HCT116 (cell line): ENCODE results near the gene BICD1. TPM values are rescaled to one million over a fixed set of nuclear protein-coding genes. Genes with fewer than 3 reads are reported as not detected.

ENCODE experiments used
- ATAC-seq: fragments of 200-7000 bp; cut with Tn5 transposase; 2 replicates; pipeline ENCODE4 v1.9.1; 2020; ENCODE audit warnings: mild to moderate bottlenecking, moderate library complexity
- BruUV-seq: library from RNA; stranded (reverse); fragments of 400-500 nt; replicated peaks from 2 replicates; lab custom pipeline; 2021; lab: Mats Ljungman, UMichigan
- CTCF ChIA-PET: fragments of 300-600 bp; sonication (Branson Sonifier 250); formaldehyde crosslinking; loops from one replicate; lab custom pipeline; 2021; ENCODE audit warnings: antibody characterized with exemption; lab: Charles Lee
- POLR2A ChIA-PET: fragments of 300-600, 350-600 bp; sonication (Branson Sonifier 250); formaldehyde crosslinking; loops from one replicate; lab custom pipeline; 2021; ENCODE audit warnings: antibody characterized with exemption; lab: Charles Lee
- RAD21 ChIA-PET, 2 experiments: fragments of 300-600 bp; sonication (Branson Sonifier 250); formaldehyde crosslinking; loops; one replicate each; lab custom pipeline; 2023; ENCODE audit warnings: low total read pairs in 2 of 2; ENCODE audit not compliant: uncharacterized antibody in 2 of 2, unreplicated experiment in 2 of 2, low non-redundant PET in 1 of 2; lab: Charles Lee
- DNase-seq: peaks from one replicate; pipeline ENCODE4 v3.0.0-alpha.2; 2010; ENCODE audit warnings: low read depth, low spot score
- H2AFZ ChIP-seq: fragments of 200-600 bp; shearing (Covaris generic), sonication (generic); 2 replicates; pipeline ENCODE4 v1.6.1; 2017; ENCODE audit warnings: low read depth, mixed run types, mixed read lengths, antibody characterized with exemption, low read length; ENCODE audit not compliant: poor library complexity, severe bottlenecking
- H3K27ac ChIP-seq: 2 replicates; pipeline ENCODE4 v1.5.1; 2012; ENCODE audit warnings: low read depth, low read length
- H3K27me3 ChIP-seq: fragments of 200-600 bp; sonication (generic); 2 replicates; pipeline ENCODE4 v1.6.1; 2016; ENCODE audit warnings: mixed run types, low read length, mixed read lengths; ENCODE audit not compliant: insufficient read depth
- H3K36me3 ChIP-seq, 2 experiments: fragments of 200-500 bp in 1 of 2; fragments of 200-600 bp in 1 of 2; sonication (Bioruptor generic) in 1 of 2; sonication (generic) in 1 of 2; 2 replicates each; pipeline versions ENCODE4 v1.5.1 to v1.6.1; 2014 to 2016; ENCODE audit warnings: low read length in 2 of 2, inconsistent platforms in 1 of 2, mixed read lengths in 1 of 2, mixed run types in 1 of 2; ENCODE audit not compliant: insufficient read depth in 2 of 2, control insufficient read depth in 1 of 2
- H3K4me1 ChIP-seq, 2 experiments: fragments of 200-600 bp in 1 of 2; sonication (generic) in 1 of 2; 2 replicates each; pipeline versions ENCODE4 v1.5.1 to v1.6.1; 2012 to 2017; ENCODE audit warnings: low read length in 2 of 2, inconsistent platforms in 1 of 2, mild to moderate bottlenecking in 1 of 2, mixed read lengths in 1 of 2, mixed run types in 1 of 2, moderate library complexity in 1 of 2; ENCODE audit not compliant: insufficient read depth in 2 of 2, control insufficient read depth in 1 of 2
- H3K4me2 ChIP-seq: fragments of 200-600 bp; sonication (generic); 2 replicates; pipeline ENCODE4 v1.6.1; 2017; ENCODE audit warnings: mixed run types, low read length, mixed read lengths
- H3K4me3 ChIP-seq, 2 experiments: fragments of 200-600 bp in 1 of 2; sonication (generic) in 1 of 2; replicated peaks in 1 of 2; 2 replicates each; pipeline ENCODE4 v1.5.1; 2011 to 2016; ENCODE audit warnings: low read length in 2 of 2, control low read depth in 1 of 2, low read depth in 1 of 2, mild to moderate bottlenecking in 1 of 2, mixed read lengths in 1 of 2, mixed run types in 1 of 2
- H3K79me2 ChIP-seq: fragments of 200-600 bp; sonication (generic); 2 replicates; pipeline ENCODE4 v1.6.1; 2017; ENCODE audit warnings: mild to moderate bottlenecking, mixed run types, low read length, moderate library complexity, mixed read lengths; ENCODE audit not compliant: insufficient read depth
- H3K9ac ChIP-seq: fragments of 200-600 bp; sonication (generic); 2 replicates; pipeline ENCODE4 v1.6.1; 2016; ENCODE audit warnings: low read length, mixed read lengths
- H3K9me2 ChIP-seq: fragments of 200-600 bp; sonication (generic), shearing (Covaris generic); 2 replicates; pipeline ENCODE4 v1.6.1; 2017; ENCODE audit warnings: mixed run types, mild to moderate bottlenecking, moderate library complexity; ENCODE audit not compliant: insufficient read depth
- H3K9me3 ChIP-seq, 2 experiments: fragments of 200-500 bp in 1 of 2; fragments of 200-600 bp in 1 of 2; sonication (Bioruptor generic) in 1 of 2; sonication (generic) in 1 of 2; 2 replicates each; pipeline ENCODE4 v1.6.1; 2014 to 2017; ENCODE audit warnings: low read length in 2 of 2, mixed read lengths in 2 of 2, inconsistent platforms in 1 of 2, low read depth in 1 of 2, mild to moderate bottlenecking in 1 of 2, mixed run types in 1 of 2, moderate library complexity in 1 of 2; ENCODE audit not compliant: control insufficient read depth in 1 of 2, insufficient read depth in 1 of 2
- H4K20me1 ChIP-seq: fragments of 200-600 bp; sonication (generic), shearing (Covaris generic); 2 replicates; pipeline ENCODE4 v1.6.1; 2017; ENCODE audit warnings: mixed run types, mild to moderate bottlenecking, moderate library complexity; ENCODE audit not compliant: insufficient read depth
- CBX3 ChIP-seq: IDR thresholded peaks from 2 replicates; pipeline ENCODE4 v1.6.1; 2012; ENCODE audit warnings: low read depth
- CEBPB ChIP-seq: IDR thresholded peaks from 2 replicates; pipeline ENCODE4 v1.6.1; 2012; ENCODE audit warnings: low read depth
- EGR1 ChIP-seq: IDR thresholded peaks from 2 replicates; pipeline ENCODE4 v1.6.1; 2012; ENCODE audit warnings: low read depth
- ELF1 ChIP-seq: IDR thresholded peaks from 2 replicates; pipeline ENCODE4 v1.6.1; 2012; ENCODE audit warnings: low read depth, borderline replicate concordance
- EZH2 ChIP-seq: fragments of 200-600 bp; sonication (generic); IDR thresholded peaks from 2 replicates; pipeline ENCODE4 v1.6.1; 2017; ENCODE audit warnings: antibody characterized with exemption, mixed run types
- EZH2phosphoT487 ChIP-seq: fragments of 200-600 bp; IDR thresholded peaks from 2 replicates; pipeline ENCODE4 v1.6.1; 2018; ENCODE audit warnings: antibody characterized with exemption, borderline replicate concordance
- FOSL1 ChIP-seq: IDR thresholded peaks from 2 replicates; pipeline ENCODE4 v1.6.1; 2012; ENCODE audit warnings: low read depth
- JUND ChIP-seq: IDR thresholded peaks from 2 replicates; pipeline ENCODE4 v1.6.1; 2012
- MAX ChIP-seq: IDR thresholded peaks from 2 replicates; pipeline ENCODE4 v1.6.1; 2012
- RAD21 ChIP-seq: IDR thresholded peaks from 2 replicates; pipeline ENCODE4 v1.6.1; 2012; ENCODE audit warnings: low read depth, mild to moderate bottlenecking
- SP1 ChIP-seq: IDR thresholded peaks from 2 replicates; pipeline ENCODE4 v1.6.1; 2012; ENCODE audit warnings: low read depth
- SRF ChIP-seq: IDR thresholded peaks from 2 replicates; pipeline ENCODE4 v1.6.1; 2012; ENCODE audit warnings: low read depth
- TCF7L2 ChIP-seq: IDR thresholded peaks from 2 replicates; pipeline ENCODE4 v1.7.0; 2011; ENCODE audit warnings: borderline replicate concordance, inconsistent platforms; ENCODE audit not compliant: insufficient read depth, insufficient read length; ENCODE audit errors: extremely low read depth
- YY1 ChIP-seq: IDR thresholded peaks from 2 replicates; pipeline ENCODE4 v1.6.1; 2011; ENCODE audit warnings: low read length, low read depth, moderate library complexity, mild to moderate bottlenecking; ENCODE audit not compliant: insufficient replicate concordance; ENCODE audit errors: extremely low read depth
- ZBTB33 ChIP-seq: IDR thresholded peaks from 2 replicates; pipeline ENCODE4 v1.6.1; 2011; ENCODE audit warnings: mild to moderate bottlenecking, low read length, moderate library complexity; ENCODE audit not compliant: insufficient replicate concordance; ENCODE audit errors: extremely low read depth
- intact Hi-C: fragments of 100-400 bp; cut with micrococcal nuclease; formaldehyde crosslinking; loops from 2 replicates; pipeline ENCODE4 v1.10.0; 2022
- total RNA-seq: library from RNA; stranded (reverse); gene quantifications from one replicate; pipeline ENCODE4 v1.2.1, GENCODE V29; 2021; ENCODE audit not compliant: unreplicated experiment

Gene BICD1
- total RNA-seq, 1 experiment from 2014 or later: 32.5 TPM

GRCh38 chr12:32102234-32102633, 4.4 kb upstream of the BICD1 start:
- H3K9me2 ChIP-seq: no peaks in the 10 kb centered on the region
- no peak for ATAC-seq
- POLR2A ChIA-PET: no interaction called here
- H3K36me3 ChIP-seq: no peaks in the 10 kb centered on the region
- H3K9me3 ChIP-seq: no peaks in the 10 kb centered on the region
- H2AFZ ChIP-seq: no peak overlapping the region
- H3K27me3 ChIP-seq: no peaks in the 10 kb centered on the region
- intact Hi-C loops: no loop called here
- H3K27ac ChIP-seq: no peak overlapping the region
- no peak overlapping the region for H3K4me3 ChIP-seq
- H4K20me1 ChIP-seq: no peaks in the 10 kb centered on the region
- peaks cover 3 to 6% of the 10 kb centered on the region in 2 experiments; a peak in 3 of 4 replicates for H3K4me1 ChIP-seq
- TF ChIP-seq EZH2: no peak
- TF ChIP-seq MAX: no peak
- TF ChIP-seq EZH2phosphoT487: no peak
- TF ChIP-seq SRF: no peak
- TF ChIP-seq, all 23 proteins: peak for 0
- H3K9ac ChIP-seq: no peak overlapping the region
- DNase-seq: no peak
- no TSS peak for BruUV-seq
- peaks cover 3% of the 10 kb centered on the region for H3K79me2 ChIP-seq
- ChIA-PET RAD21 (no interaction called here), CTCF (no interaction called here)
- no peak overlapping the region for H3K4me2 ChIP-seq

- peaks cover 12 to 22% of the 10 kb centered on the region in 2 experiments for H3K4me1 ChIP-seq
- RAD21 ChIA-PET: no interaction called here
- CTCF ChIA-PET: no interaction called here
- no peak for DNase-seq
- H3K79me2 ChIP-seq: peaks cover 29% of the 10 kb centered on the region
- intact Hi-C loops: loop anchor here (5.0 kb wide), 1 partner anchor 447 kb away; the partner anchor contains the start of gene ETFBKMT
- H3K9me3 ChIP-seq: no peaks in the 10 kb centered on the region
- H3K4me2 ChIP-seq: no peak overlapping the region
- POLR2A ChIA-PET: no interaction called here
- no peak overlapping the region for H3K9ac ChIP-seq
- no peaks in the 10 kb centered on the region for H3K9me2 ChIP-seq
- H3K36me3 ChIP-seq: no peaks in the 10 kb centered on the region
- BruUV-seq: no TSS peak
- no peaks in the 10 kb centered on the region; the same call in 1 of the 2 replicates for H4K20me1 ChIP-seq
- H3K27me3 ChIP-seq: no peaks in the 10 kb centered on the region
- no peak overlapping the region for H2AFZ ChIP-seq
- no peak overlapping the region for H3K4me3 ChIP-seq
- ATAC-seq: no peak
- no peak overlapping the region for H3K27ac ChIP-seq
- TF ChIP-seq CEBPB (no peak), SP1 (no peak), RAD21 (no peak), MAX (no peak), ELF1 (no peak), EZH2 (no peak), YY1 (no peak), TCF7L2 (no peak), ZBTB33 (no peak), JUND (no peak), EZH2phosphoT487 (no peak), SRF (no peak), CBX3 (no peak), FOSL1 (no peak), EGR1 (no peak)
Observed at GRCh38 chr12:32104572-32105355, 1.9 kb upstream of the BICD1 start.
